22Rv1 (cell line): ENCODE results near the gene ANTXR1.

ENCODE experiments used
- ZFX ChIP-seq: fragments of 450-650 bp; IDR thresholded peaks from 2 replicates; pipeline ENCODE4 v1.6.1; 2017; ENCODE audit warnings: antibody characterized with exemption, borderline replicate concordance
- TF ChIP-seq, protein P1 (sequence below): fragments of 450-650 bp; IDR thresholded peaks from 2 replicates; pipeline ENCODE4 v1.5.1; 2017; ENCODE audit warnings: mild to moderate bottlenecking

DNA sequence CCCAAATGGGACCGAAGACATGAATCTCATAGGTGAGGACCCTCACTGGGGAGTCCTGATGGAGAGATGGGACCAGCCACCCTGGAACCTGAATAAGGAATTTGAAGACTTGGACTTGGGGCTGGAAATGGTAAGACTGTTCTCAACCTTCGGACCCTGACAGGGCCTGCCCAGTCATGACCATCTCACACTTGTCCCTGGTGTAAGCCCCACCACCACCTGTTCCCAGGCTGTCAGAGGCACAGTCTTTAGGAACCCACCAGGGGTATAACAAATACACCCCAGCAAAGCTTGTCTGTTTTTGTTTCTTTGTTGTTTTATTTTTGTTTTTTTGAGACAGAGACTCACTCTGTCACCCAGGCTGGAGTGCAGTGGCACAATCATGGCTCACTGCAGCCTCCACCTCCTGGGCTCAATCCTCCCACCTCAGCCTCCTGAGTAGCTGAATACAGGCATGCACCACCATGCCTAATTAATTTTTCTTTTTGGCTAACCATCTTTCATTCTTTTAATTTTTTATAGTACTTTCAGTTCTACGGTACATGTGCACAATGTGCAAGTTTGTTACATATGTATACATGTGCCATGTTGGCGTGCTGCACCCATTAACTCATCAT is 267.9 kb downstream of the ANTXR1 start:
- TF ChIP-seq, protein P1, sequence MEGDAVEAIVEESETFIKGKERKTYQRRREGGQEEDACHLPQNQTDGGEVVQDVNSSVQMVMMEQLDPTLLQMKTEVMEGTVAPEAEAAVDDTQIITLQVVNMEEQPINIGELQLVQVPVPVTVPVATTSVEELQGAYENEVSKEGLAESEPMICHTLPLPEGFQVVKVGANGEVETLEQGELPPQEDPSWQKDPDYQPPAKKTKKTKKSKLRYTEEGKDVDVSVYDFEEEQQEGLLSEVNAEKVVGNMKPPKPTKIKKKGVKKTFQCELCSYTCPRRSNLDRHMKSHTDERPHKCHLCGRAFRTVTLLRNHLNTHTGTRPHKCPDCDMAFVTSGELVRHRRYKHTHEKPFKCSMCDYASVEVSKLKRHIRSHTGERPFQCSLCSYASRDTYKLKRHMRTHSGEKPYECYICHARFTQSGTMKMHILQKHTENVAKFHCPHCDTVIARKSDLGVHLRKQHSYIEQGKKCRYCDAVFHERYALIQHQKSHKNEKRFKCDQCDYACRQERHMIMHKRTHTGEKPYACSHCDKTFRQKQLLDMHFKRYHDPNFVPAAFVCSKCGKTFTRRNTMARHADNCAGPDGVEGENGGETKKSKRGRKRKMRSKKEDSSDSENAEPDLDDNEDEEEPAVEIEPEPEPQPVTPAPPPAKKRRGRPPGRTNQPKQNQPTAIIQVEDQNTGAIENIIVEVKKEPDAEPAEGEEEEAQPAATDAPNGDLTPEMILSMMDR, result no peak
- TF ChIP-seq ZFX, result no peak
